NT2/D1 (cell line): ENCODE data around the gene MAP6.

Source experiments
- DNase-seq: peaks from one replicate; pipeline ENCODE4 v3.0.0-alpha.2; 2011; ENCODE audit warnings: low read depth, low spot score
- H3K27me3 ChIP-seq: 2 replicates; pipeline ENCODE4 v1.6.0; 2011; ENCODE audit warnings: mild to moderate bottlenecking; ENCODE audit not compliant: insufficient read length, insufficient read depth
- H3K36me3 ChIP-seq: 2 replicates; pipeline ENCODE4 v1.6.1; 2011; ENCODE audit warnings: mild to moderate bottlenecking, low read length, mixed read lengths; ENCODE audit not compliant: insufficient read depth, insufficient read length
- H3K4me1 ChIP-seq: 2 replicates; pipeline ENCODE4 v1.5.1; 2011; ENCODE audit not compliant: insufficient read depth, insufficient read length
- H3K4me3 ChIP-seq: 2 replicates; pipeline ENCODE4 v1.5.1; 2011; ENCODE audit warnings: low read depth; ENCODE audit not compliant: insufficient read length
- H3K9ac ChIP-seq: 2 replicates; pipeline ENCODE4 v1.6.0; 2011; ENCODE audit warnings: low read depth; ENCODE audit not compliant: insufficient read length
- H3K9me3 ChIP-seq: 2 replicates; pipeline ENCODE4 v1.5.1; 2011; ENCODE audit warnings: mild to moderate bottlenecking, low read length; ENCODE audit not compliant: insufficient read depth
- SUZ12 ChIP-seq: IDR thresholded peaks from 2 replicates; pipeline ENCODE4 v1.6.1; 2011; ENCODE audit not compliant: insufficient read length, insufficient read depth; ENCODE audit errors: extremely low read depth
- YY1 ChIP-seq: IDR thresholded peaks from 2 replicates; pipeline ENCODE4 v1.6.1; 2011; ENCODE audit not compliant: insufficient read length, insufficient read depth
- ZNF274 ChIP-seq: IDR thresholded peaks from 2 replicates; pipeline ENCODE4 v1.6.1; 2011; ENCODE audit warnings: mild to moderate bottlenecking, low read depth, low read length

Gene MAP6

GRCh38 chr11:75595429-75595828 lies 73.4 kb downstream of the MAP6 start:
- H3K4me3 ChIP-seq: no peak overlapping the region
- no peaks in the 10 kb centered on the region for H3K36me3 ChIP-seq
- H3K9ac ChIP-seq: no peak overlapping the region
- H3K9me3 ChIP-seq: no peaks in the 10 kb centered on the region
- DNase-seq: no peak
- H3K27me3 ChIP-seq: no peaks in the 10 kb centered on the region
- H3K4me1 ChIP-seq: no peaks in the 10 kb centered on the region
- TF ChIP-seq YY1: no peak
- TF ChIP-seq SUZ12: no peak
- TF ChIP-seq ZNF274: no peak

GRCh38 chr11:75594211-75594610 lies 74.6 kb downstream of the MAP6 start:
- H3K9me3 ChIP-seq: no peaks in the 10 kb centered on the region
- no peak overlapping the region for H3K4me3 ChIP-seq
- no peak for DNase-seq
- no peaks in the 10 kb centered on the region for H3K27me3 ChIP-seq
- H3K4me1 ChIP-seq: no peaks in the 10 kb centered on the region
- no peaks in the 10 kb centered on the region for H3K36me3 ChIP-seq
- no peak overlapping the region for H3K9ac ChIP-seq
- TF ChIP-seq YY1: no peak
- TF ChIP-seq ZNF274: no peak
- TF ChIP-seq SUZ12: no peak

DNA sequence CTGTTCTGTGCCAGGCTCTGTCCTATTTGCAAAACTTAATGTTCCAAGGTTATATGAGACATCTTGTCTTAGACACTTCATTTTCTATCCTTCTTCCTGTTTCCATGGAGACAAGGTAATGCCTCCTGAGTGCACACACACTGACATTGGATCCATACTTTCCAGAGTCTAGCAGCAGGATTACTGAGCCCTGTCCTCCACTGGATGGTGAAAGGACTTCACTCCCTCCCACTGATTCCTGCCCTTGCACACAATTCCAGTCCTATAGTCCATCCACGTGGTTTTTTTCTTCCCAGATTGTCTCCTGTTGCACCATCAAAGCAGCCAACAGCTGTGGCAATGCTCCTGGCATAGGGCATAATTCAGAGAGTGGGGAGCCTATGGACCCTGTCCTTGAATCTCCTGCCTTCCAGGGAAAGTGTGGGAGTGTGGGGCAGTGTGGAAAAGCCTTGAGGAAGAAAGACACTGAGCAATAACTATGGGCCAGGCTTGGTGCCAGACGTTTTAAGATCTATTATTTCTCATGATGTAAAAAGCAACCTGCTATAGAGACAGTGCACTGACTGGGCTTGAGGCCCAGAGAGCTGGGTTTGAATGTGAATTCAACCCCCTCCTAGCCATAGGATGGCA lies 75.4 kb downstream of the MAP6 start:
- TF ChIP-seq SUZ12 (no peak), YY1 (no peak), ZNF274 (no peak)
- H3K9me3 ChIP-seq: no peaks in the 10 kb centered on the region
- H3K36me3 ChIP-seq: no peaks in the 10 kb centered on the region
- DNase-seq: no peak
- H3K9ac ChIP-seq: no peak overlapping the region
- H3K27me3 ChIP-seq: no peaks in the 10 kb centered on the region
- no peaks in the 10 kb centered on the region for H3K4me1 ChIP-seq
- H3K4me3 ChIP-seq: no peak overlapping the region

DNA sequence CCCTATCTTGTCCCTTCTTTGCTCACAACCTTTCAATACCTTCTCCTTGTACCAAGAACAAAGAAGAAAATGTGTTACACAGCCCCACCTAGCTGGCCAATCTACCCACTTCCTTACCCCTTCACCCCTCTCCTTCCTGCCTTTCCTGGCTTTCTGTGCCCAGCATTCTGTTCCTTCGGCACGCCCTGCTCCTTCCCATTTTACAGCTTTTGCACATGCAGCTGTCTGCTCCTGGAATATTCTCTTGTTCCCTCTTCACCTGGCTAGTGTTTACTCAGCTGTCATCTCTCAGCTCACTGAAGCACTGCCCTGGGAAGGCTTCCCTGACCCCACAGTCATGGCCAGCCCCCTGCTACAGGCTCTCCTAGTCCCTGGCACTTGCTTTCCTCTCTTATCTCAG lies 76.1 kb downstream of the MAP6 start:
- Histone ChIP-seq H3K36me3 (no peaks in the 10 kb centered on the region), H3K27me3 (no peaks in the 10 kb centered on the region), H3K4me3 (no peak overlapping the region), H3K4me1 (no peaks in the 10 kb centered on the region), H3K9ac (no peak overlapping the region), H3K9me3 (no peaks in the 10 kb centered on the region)
- no peak for TF ChIP-seq SUZ12
- TF ChIP-seq ZNF274: no peak
- TF ChIP-seq YY1: no peak
- DNase-seq: no peak

GRCh38 chr11:75591966-75592365 lies 76.9 kb downstream of the MAP6 start:
- DNase-seq: no peak
- Histone ChIP-seq H3K4me3 (no peak overlapping the region), H3K27me3 (no peaks in the 10 kb centered on the region), H3K9me3 (no peaks in the 10 kb centered on the region), H3K4me1 (no peaks in the 10 kb centered on the region), H3K36me3 (no peaks in the 10 kb centered on the region), H3K9ac (no peak overlapping the region)
- no peak for TF ChIP-seq ZNF274
- TF ChIP-seq SUZ12: no peak
- no peak for TF ChIP-seq YY1

DNA sequence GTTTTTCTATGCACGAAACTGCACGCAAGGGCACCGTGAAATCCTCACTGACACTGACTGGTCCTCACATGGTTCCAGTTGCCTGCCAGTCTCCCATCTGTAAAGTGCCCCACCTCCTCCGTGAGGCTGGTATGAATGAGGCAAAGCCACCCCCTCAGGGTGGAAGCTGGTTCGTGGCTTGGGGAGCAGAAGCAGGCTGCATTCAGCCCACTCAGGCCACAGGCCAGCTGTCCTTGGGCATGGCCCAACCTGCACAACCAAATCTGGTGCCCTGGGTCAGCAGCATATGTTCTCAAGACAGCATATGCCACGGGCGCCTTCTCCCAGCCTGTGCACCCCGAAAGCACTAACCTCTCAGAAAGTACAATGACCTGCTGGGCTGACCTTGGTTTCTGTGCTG lies 77.5 kb downstream of the MAP6 start:
- Histone ChIP-seq H3K27me3 (no peaks in the 10 kb centered on the region), H3K36me3 (no peaks in the 10 kb centered on the region), H3K4me1 (no peaks in the 10 kb centered on the region), H3K9ac (no peak overlapping the region), H3K4me3 (no peak overlapping the region), H3K9me3 (no peaks in the 10 kb centered on the region)
- no peak for TF ChIP-seq ZNF274
- no peak for TF ChIP-seq YY1
- TF ChIP-seq SUZ12: no peak
- no peak for DNase-seq

DNA sequence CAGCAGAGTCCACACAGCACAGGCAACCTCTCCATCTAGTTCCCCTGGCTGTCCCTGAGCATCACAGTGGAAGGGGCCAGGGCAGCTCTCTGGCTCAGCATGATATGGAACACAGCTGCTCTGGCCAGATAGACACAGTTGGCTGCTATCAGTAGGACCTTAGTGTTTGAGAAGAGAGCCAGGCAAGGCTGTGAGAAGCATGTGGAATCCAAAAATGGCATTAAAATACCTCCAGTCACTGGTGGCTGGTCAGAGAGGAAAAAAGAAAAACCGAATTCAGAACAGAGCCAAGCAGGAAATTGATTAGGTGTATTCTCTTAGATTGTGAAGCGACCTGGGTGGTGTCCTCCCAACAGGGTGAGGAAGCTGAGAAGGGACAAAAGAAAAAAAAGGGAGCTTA lies 78.9 kb downstream of the MAP6 start:
- Histone ChIP-seq H3K9me3 (no peaks in the 10 kb centered on the region), H3K27me3 (no peaks in the 10 kb centered on the region), H3K36me3 (no peaks in the 10 kb centered on the region), H3K4me1 (no peaks in the 10 kb centered on the region), H3K4me3 (no peak overlapping the region), H3K9ac (no peak overlapping the region)
- no peak for DNase-seq
- TF ChIP-seq YY1: no peak
- no peak for TF ChIP-seq SUZ12
- no peak for TF ChIP-seq ZNF274
